Tongue (tissue), 2 donors: ENCODE measurements around the gene SLIT1. TPM values are rescaled to one million over a fixed set of nuclear protein-coding genes. Genes with fewer than 3 reads are reported as not detected.

Experiments used
- DNase-seq: peaks from one replicate; pipeline ENCODE4 v3.0.0-alpha.2; 2015
- total RNA-seq: library from RNA; depleted of rRNA; stranded (reverse); fragments of >200 nt; gene quantifications from one replicate; pipeline ENCODE4 v1.2.3, GENCODE V29; 2014

SLIT1 gene
- total RNA-seq, 1 donor from 2014 or later = 0.72 TPM

DNA sequence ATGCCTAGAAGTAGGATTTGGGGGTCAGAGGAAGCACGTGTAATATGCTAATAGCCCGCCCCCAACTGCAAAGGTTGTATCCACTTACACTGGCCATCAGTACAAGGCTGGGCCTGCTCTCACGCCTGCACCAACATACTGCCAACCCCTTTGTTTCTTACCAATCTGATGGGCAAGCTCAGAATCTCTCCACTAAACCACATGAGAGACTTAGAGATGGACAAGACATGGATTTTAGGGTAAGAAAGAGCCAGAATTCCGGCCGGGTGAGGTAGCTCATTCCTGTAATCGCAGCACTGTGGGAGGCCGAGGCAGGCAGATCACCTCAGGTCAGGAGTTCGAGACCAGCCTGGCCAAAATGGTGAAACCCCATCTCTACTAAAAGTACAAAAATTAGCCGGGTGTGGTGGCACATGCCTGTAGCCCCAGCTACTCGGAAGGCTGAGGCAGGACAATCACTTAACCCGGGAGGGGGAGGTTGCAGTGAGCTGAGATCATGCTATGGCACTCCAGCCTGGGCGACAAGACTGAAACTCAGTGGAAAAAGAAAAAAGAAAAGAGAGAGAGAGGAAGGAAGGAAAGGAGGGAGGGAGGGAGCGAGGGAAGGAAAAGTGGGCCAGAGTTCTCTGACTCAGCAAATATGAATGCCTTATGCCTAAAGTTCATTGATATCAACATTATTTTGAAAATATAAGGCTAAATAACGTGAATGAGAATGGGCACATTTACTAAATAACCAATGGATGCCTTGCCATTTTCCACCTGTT lies 162.2 kb downstream of the SLIT1 start:
- DNase-seq = no peak

- no peak for DNase-seq
These were observed 163.1 kb downstream of the SLIT1 start for GRCh38 chr10:97022616-97023015.

DNA sequence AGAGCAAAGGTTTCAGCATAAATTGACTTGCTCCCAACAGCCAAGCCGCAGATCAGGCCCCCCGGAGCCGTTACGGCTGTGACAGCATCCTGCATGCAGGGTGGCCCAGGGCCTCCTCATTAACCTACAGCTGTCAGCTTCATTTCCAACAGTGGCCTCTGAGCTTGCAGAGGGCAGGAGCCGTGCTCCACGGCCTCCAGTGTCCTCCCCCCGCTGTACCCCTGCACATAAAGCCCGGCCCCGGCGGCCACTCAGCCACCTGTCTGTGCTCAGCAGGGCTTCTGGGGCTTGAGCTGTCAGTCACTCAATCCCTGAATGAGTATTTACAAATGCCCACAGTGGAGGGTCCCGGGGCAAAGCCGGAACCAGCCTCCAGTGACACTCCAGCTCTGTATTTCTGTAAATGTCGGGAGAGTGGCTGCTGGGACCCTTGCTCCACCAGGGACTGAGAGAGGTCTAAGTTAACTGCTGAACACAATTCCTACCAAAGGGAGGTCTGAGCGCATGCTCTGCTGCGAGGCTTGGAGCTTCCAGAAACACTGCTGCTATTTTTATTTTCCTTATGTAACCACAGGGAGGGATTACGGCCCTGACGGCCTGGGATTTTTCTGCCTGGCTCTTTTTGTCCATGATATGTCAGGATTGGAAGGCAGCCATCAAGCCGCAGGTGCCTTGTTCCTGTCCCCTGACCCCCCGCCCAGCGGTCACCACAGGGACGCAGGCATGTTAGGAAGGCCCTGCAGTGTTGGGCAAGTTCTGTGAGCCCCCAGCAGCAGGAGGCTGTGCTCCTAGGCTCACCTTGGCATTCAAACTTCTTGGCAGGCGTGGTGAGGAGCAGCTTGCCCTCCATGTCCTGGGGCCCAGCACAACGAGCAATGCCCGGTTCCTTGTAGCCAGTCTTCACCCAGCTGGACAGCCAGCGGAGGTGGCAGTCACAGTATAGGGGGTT lies 165.0 kb downstream of the SLIT1 start:
- DNase-seq = peak; percentile 78

GRCh38 chr10:97019213-97019844 lies 166.4 kb downstream of the SLIT1 start:
- DNase-seq = no peak

DNA sequence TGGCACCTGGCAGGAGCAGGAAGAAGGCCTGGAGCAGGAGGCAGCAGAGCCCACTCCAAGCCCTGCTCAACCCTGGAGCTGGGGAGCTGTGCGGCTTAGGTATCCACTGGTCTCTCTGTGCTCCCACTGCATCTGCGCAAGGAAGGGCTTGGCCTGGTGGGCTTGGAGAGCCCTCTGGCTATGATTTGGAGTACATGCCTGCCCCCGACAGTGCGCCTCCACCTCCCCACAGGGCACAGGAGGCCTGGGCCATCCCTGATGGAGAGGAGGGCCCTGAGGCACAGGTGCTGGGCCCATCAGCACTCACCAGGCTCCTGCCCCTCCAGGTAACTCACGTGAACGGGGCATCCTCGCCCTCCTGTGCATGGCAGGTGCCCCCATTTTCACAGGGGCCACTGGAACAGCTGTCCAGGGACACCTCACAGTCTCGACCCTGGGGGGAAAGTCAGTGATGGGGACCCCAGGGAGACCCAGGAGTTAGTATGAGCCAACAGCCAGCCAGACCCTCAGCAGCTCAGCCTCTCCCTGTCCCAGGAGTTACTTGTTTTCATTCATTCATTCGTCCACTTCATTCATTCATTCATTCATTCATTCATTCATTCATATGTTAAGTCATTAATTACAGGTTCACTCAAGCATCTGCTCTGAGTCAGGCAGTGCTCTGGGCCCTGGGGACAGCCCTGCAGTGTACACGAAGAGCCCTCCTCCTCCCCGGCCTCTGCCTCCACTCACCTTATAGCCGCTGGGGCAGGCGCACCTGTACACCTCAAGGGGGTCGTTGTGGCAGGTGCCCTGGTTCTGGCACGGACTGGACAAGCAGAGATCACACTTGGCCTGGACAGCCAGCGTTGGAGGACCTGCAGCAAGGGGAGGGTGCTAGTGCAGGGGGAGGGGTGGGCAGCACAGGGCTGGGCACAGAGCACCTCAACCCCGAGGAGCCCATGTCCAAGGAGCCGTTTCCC lies 167.2 kb downstream of the SLIT1 start:
- no peak for DNase-seq

DNA sequence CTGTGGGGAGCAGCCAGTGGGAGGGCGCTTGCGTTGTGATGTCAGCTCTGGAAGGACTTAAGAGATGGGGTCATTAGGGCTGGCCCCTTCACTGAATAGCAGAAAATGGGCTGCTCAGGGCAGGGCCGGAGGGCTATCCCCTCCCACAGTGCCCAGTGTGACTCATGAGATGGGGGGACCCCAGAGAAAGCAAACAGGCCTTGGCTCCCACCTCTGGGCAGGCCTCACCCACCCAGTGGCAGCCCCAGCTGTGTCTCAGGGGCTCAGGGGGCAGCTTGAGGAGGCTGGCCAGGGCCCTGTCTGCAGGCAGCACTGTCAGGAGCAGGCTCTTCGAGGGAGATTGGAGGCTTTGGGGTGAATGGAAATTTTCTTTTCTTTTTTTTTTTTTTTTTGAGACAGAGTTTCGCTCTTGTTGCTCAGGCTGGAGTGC lies 168.3 kb downstream of the SLIT1 start:
- no peak for DNase-seq

GRCh38 chr10:97016728-97017473 lies 168.9 kb downstream of the SLIT1 start:
- no peak for DNase-seq

GRCh38 chr10:97015240-97015639 lies 170.5 kb downstream of the SLIT1 start:
- no peak for DNase-seq

DNA sequence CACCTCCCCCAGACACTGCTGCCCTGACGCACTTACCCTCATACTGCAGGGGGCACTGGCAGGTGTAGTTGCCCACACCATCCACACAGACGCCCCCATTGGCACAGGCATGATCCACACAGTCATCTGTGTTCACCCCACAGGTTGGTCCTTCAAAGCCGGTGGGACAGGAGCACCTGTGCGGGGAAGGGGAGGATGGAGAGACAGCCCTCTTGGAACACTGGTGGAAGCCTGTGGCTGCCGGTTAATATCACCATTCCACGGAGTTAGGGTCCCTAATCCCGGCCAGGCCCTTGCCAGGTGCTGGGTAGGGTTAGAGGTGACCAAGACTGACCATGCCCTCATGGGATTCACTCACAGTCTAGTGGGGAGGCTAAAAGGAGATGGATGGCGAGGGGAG lies 171.8 kb downstream of the SLIT1 start:
- no peak for DNase-seq

GRCh38 chr10:97013568-97013967 lies 172.2 kb downstream of the SLIT1 start:
- no peak for DNase-seq

- DNase-seq = no peak
These were observed 173.3 kb downstream of the SLIT1 start for GRCh38 chr10:97012470-97012869.

- no peak for DNase-seq
These were observed 174.4 kb downstream of the SLIT1 start for GRCh38 chr10:97011397-97011796.

GRCh38 chr10:97010695-97011206 lies 175.0 kb downstream of the SLIT1 start:
- DNase-seq = no peak

DNA sequence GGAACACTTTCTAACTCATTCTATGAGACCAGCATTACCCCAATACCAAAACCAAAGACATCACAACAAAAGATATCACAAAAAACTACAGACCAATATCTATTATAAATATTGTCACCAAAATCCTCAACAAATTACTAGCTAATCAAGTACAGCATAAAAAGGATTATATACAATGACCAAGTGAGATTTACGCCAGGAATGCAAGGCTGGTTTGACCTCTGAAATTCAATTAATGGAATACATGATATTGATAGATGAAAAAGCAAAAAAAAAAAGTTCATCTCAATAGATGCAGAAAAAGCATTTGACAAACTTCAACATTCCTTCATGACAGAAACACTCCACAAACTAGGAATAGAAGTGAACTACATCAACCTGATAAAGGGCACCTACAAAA lies 178.3 kb downstream of the SLIT1 start:
- no peak for DNase-seq

DNA sequence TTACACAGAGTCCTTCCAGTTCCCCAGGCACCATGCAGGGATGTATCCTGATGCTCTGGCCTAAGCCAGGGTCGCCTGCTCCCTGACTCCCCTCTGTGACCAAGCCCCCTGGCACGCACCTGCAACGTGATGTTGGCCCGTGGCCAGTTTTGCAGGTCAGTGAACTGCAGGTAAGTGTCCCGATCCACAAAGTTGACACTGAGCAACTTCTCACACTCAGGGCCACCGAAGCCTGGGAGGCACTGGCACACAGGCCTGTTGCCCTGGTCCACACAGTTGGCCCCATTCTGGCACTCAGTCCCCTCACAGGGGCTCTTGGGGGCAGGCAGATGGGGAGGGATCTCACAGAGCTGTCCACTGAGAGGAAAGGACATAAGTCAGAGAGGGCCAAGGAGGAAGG lies 179.4 kb downstream of the SLIT1 start:
- no peak for DNase-seq

- DNase-seq = no peak
These were observed 180.4 kb downstream of the SLIT1 start for GRCh38 chr10:97005349-97005748.

- no peak for DNase-seq
These were observed 181.2 kb downstream of the SLIT1 start for GRCh38 chr10:97004591-97004990.

- DNase-seq = no peak
These were observed 182.0 kb downstream of the SLIT1 start for GRCh38 chr10:97003804-97004201.

- DNase-seq = no peak
These were observed 182.5 kb downstream of the SLIT1 start for GRCh38 chr10:97003151-97003803.

DNA sequence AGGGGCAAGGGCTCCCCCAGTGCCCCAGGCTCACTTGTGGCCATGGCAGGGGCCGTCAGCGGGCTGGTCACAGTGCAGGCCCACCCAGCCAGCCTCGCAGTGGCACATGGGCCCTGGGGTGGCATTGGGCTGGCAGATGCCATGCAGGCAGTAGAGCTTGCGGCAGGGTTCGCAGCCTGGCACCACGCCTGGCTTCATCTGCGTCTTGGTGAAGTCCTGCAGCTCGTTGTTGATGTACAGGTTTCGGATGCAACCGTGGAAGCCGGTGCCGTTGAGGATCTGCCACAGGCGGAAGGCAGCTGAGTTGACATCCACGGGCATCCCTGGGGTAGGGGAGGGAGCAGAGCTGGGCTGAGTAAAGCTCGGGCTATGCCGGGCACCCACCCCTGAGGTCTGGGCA lies 183.1 kb downstream of the SLIT1 start:
- DNase-seq = no peak
